Stimulated activated CD8-positive, alpha-beta memory T cell treated with anti-CD3 and anti-CD28 coated beads, Interleukin-12 subunit alpha, Interleukin-12 subunit beta, amount 100 ng/mL, for 1 hour (primary cell): ENCODE measurements around the gene RHBDL1.

Experiments used
- DNase-seq: peaks from one replicate; pipeline ENCODE4 v3.0.0-alpha.2; 2020; ENCODE audit warnings: low read depth

Gene RHBDL1

GRCh38 chr16:674214-674881 lies 1.1 kb upstream of the RHBDL1 start:
- DNase-seq: no peak

GRCh38 chr16:675884-676564 lies 553 bp downstream of the RHBDL1 start:
- DNase-seq: no peak

- no peak for DNase-seq
Observed at GRCh38 chr16:676565-676902, 1.1 kb downstream of the RHBDL1 start.

GRCh38 chr16:676913-677312 lies 1.4 kb downstream of the RHBDL1 start:
- no peak for DNase-seq

GRCh38 chr16:677316-678190 lies 2.1 kb downstream of the RHBDL1 start:
- no peak for DNase-seq

- DNase-seq: no peak
Observed at GRCh38 chr16:678209-678857, 2.9 kb downstream of the RHBDL1 start.

GRCh38 chr16:678858-679813 lies 3.7 kb downstream of the RHBDL1 start:
- no peak for DNase-seq

GRCh38 chr16:679814-680624 lies 4.5 kb downstream of the RHBDL1 start, which contains the start of gene STUB1:
STUB1 (plus strand) TSS chr16:680410; CDS start chr16:680526, 116 bp downstream.
- DNase-seq: peak; percentile 77

GRCh38 chr16:680625-680945 lies 5.1 kb downstream of the RHBDL1 start:
- no peak for DNase-seq

- no peak for DNase-seq
Observed at GRCh38 chr16:680967-681745, 5.7 kb downstream of the RHBDL1 start.

- no peak for DNase-seq
Observed at GRCh38 chr16:681746-682427, 6.4 kb downstream of the RHBDL1 start.

GRCh38 chr16:682493-683395 lies 7.3 kb downstream of the RHBDL1 start:
- no peak for DNase-seq

GRCh38 chr16:683396-684070 lies 8.1 kb downstream of the RHBDL1 start:
- DNase-seq: no peak

GRCh38 chr16:684071-684794 lies 8.8 kb downstream of the RHBDL1 start, which contains the start of gene JMJD8:
JMJD8 (minus strand) TSS chr16:684334; CDS start chr16:684319, 15 bp downstream.
- peak; percentile 91 for DNase-seq

GRCh38 chr16:684961-685696 lies 9.7 kb downstream of the RHBDL1 start:
- no peak for DNase-seq

GRCh38 chr16:685967-686366 lies 10.5 kb downstream of the RHBDL1 start:
- no peak for DNase-seq
